ENCODE measurements around the gene VKORC1.
A peak's percentile ranks its signal among the peaks of the same experiment; 100 is the strongest.

Gene VKORC1

DNA sequence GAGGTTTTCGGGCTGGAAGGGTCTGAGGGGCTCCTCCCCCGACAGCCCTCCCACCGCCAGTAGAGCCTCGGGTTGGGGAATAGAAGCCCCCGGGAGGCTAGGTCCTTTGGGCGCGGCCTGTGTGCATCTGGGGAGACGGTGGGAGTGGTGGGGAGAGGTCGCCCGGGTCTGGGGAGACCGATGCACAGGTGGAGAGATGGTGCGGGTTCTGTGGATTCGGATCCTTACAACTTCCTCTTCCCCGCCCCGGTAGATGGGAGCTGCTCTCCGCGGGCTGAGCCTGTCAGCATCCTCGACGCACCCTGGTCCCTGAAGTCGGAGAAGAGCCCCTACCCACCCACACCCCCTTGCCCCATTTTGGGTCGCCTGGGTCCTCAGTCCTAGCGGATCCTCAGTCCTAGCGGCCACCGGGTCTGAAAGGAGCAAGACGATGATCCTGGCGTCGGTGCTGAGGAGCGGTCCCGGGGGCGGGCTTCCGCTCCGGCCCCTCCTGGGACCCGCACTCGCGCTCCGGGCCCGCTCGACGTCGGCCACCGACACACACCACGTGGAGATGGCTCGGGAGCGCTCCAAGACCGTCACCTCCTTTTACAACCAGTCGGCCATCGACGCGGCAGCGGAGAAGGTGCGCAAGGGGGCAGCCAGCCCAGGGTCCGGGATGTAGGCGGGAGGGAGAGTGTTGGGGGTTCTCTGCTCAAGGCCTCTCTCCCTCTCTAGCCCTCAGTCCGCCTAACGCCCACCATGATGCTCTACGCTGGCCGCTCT lies 14.4 kb upstream of the VKORC1 start:
- Histone ChIP-seq H3K18ac (ENCODE audit: low read length) (peak overlapping the region; percentile 98), H3K27me3 (ENCODE audit: control insufficient read depth in 3 of 3, insufficient read depth in 3 of 3, low read depth in 1 of 3, low read length in 3 of 3) (no peaks in the 10 kb centered on the region), H3K4ac (ENCODE audit: low read length) (no peak overlapping the region), H2AK5ac (ENCODE audit: low read depth, low read length) (peak overlapping the region; percentile 90), H3K4me1 (ENCODE audit: control insufficient read depth in 2 of 2, insufficient read depth in 1 of 2, low read depth in 1 of 2, low read length in 2 of 2) (peaks cover 0 to 7% of the 10 kb centered on the region in 2 donors), H4K91ac (ENCODE audit: low read depth, low read length, poor library complexity) (no peak overlapping the region), H3K14ac (ENCODE audit: low read length) (peak overlapping the region; percentile 94), H4K8ac (ENCODE audit: low read depth, low read length) (no peak overlapping the region), H3K9me3 (replicated peaks in 1 of 2; ENCODE audit: control insufficient read depth in 2 of 2, insufficient read depth in 1 of 2, low read depth in 1 of 2, low read length in 2 of 2) (peaks cover 0 to 1% of the 10 kb centered on the region in 2 donors), H2BK12ac (ENCODE audit: low read length) (no peak overlapping the region), H2AFZ (ENCODE audit: low read length) (peak overlapping the region; percentile 99), H3K4me2 (ENCODE audit: insufficient read depth, low read length, poor library complexity, severe bottlenecking) (peak overlapping the region; percentile 98), H3K27ac (replicated peaks; ENCODE audit: low read length) (no peak overlapping the region), H3K4me3 (ENCODE audit: low read length in 2 of 2) (peak overlapping the region; percentile 83 to 100), H3K36me3 (replicated peaks in 1 of 2; ENCODE audit: control insufficient read depth in 2 of 2, insufficient read depth in 2 of 2, low read length in 2 of 2) (peaks cover 31 to 43% of the 10 kb centered on the region in 2 donors), H2BK15ac (ENCODE audit: low read length) (no peak overlapping the region), H3K9ac (ENCODE audit: low read depth, low read length, poor library complexity) (peak overlapping the region; percentile 96), H3K79me1 (ENCODE audit: low read depth, low read length) (peaks cover 8% of the 10 kb centered on the region), H3K23ac (ENCODE audit: low read depth, low read length, poor library complexity) (peak overlapping the region; percentile 89), H2BK120ac (ENCODE audit: low read depth, low read length) (no peak overlapping the region), H2BK5ac (ENCODE audit: low read length) (peak overlapping the region; percentile 75)
- no peak for DNase-seq (ENCODE audit: low spot score)
- no CpG with 5 or more reads among the region's 57 CpGs for WGBS, 2 donors (ENCODE audit: extremely low coverage in 2 of 2, insufficient read length in 2 of 2, insufficient replicate concordance in 1 of 2)

GRCh38 chr16:31108035-31108793 lies 13.6 kb upstream of the VKORC1 start, which contains the start of gene BCKDK:
Gene BCKDK, plus strand, starts transcription at chr16:31108386. Its CDS starts 838 bp downstream, at chr16:31109224.
- H3K27ac ChIP-seq (replicated peaks; ENCODE audit: low read length): no peak within 1 kb of the TSS

DNA sequence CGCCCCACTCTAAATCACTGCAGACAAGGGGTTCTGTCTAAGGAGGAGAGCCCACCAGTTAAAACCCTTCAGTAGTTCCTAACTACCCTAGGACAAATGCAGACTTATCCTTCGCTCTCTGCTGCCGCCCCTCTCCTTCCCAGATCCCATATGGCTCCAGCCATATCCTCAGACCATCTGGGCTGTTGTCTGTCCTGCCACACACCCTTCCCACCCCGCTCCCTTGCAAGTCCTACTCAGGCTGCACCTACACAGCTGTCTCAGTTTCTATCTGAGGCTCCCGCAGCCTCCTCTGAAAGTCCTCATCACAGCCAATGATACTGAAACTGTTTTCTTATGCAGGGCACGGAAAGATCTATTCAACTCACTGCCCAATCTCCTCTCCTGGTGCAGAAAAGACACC lies 12.9 kb upstream of the VKORC1 start:
- Histone ChIP-seq H3K27me3 (ENCODE audit: control insufficient read depth in 3 of 3, insufficient read depth in 3 of 3, low read depth in 1 of 3, low read length in 3 of 3) (no peaks in the 10 kb centered on the region), H3K79me1 (ENCODE audit: low read depth, low read length) (peaks cover 8% of the 10 kb centered on the region), H3K23ac (ENCODE audit: low read depth, low read length, poor library complexity) (peak overlapping the region; percentile 45), H2BK120ac (ENCODE audit: low read depth, low read length) (no peak overlapping the region), H3K36me3 (replicated peaks in 1 of 2; ENCODE audit: control insufficient read depth in 2 of 2, insufficient read depth in 2 of 2, low read length in 2 of 2) (peaks cover 26 to 32% of the 10 kb centered on the region in 2 donors), H4K91ac (ENCODE audit: low read depth, low read length, poor library complexity) (peak overlapping the region; percentile 22), H3K4me2 (ENCODE audit: insufficient read depth, low read length, poor library complexity, severe bottlenecking) (no peak overlapping the region), H3K27ac (replicated peaks; ENCODE audit: low read length) (no peak overlapping the region), H3K9me3 (replicated peaks in 1 of 2; ENCODE audit: control insufficient read depth in 2 of 2, insufficient read depth in 1 of 2, low read depth in 1 of 2, low read length in 2 of 2) (peaks cover 0 to 1% of the 10 kb centered on the region in 2 donors), H3K4me1 (ENCODE audit: control insufficient read depth in 2 of 2, insufficient read depth in 1 of 2, low read depth in 1 of 2, low read length in 2 of 2) (peaks cover 0 to 7% of the 10 kb centered on the region in 2 donors), H2BK15ac (ENCODE audit: low read length) (no peak overlapping the region), H3K14ac (ENCODE audit: low read length) (no peak overlapping the region), H2BK12ac (ENCODE audit: low read length) (no peak overlapping the region), H3K4me3 (ENCODE audit: low read length in 2 of 2) (no peak overlapping the region), H3K18ac (ENCODE audit: low read length) (no peak overlapping the region), H2AK5ac (ENCODE audit: low read depth, low read length) (no peak overlapping the region), H2BK5ac (ENCODE audit: low read length) (no peak overlapping the region), H3K4ac (ENCODE audit: low read length) (no peak overlapping the region), H2AFZ (ENCODE audit: low read length) (peak overlapping the region; percentile 99), H4K8ac (ENCODE audit: low read depth, low read length) (no peak overlapping the region), H3K9ac (ENCODE audit: low read depth, low read length, poor library complexity) (no peak overlapping the region)
- DNase-seq (ENCODE audit: low spot score): no peak
- no CpG with 5 or more reads among the region's 6 CpGs for WGBS, 2 donors (ENCODE audit: extremely low coverage in 2 of 2, insufficient read length in 2 of 2, insufficient replicate concordance in 1 of 2)

More at GRCh38 chr16:31108035-31108793, 13.6 kb upstream of the VKORC1 start, which contains the start of gene BCKDK:
- peaks cover 27 to 39% of the 10 kb centered on the region in 2 donors for H3K36me3 ChIP-seq (replicated peaks in 1 of 2; ENCODE audit: control insufficient read depth in 2 of 2, insufficient read depth in 2 of 2, low read length in 2 of 2)
- no CpG with 5 or more reads among the region's 68 CpGs for WGBS, 2 donors (ENCODE audit: extremely low coverage in 2 of 2, insufficient read length in 2 of 2, insufficient replicate concordance in 1 of 2)
- H2BK12ac ChIP-seq (ENCODE audit: low read length): peak within 1 kb of the TSS; percentile 73
- no peak within 1 kb of the TSS for H2BK120ac ChIP-seq (ENCODE audit: low read depth, low read length)
- peak within 1 kb of the TSS; percentile 75 for H2BK5ac ChIP-seq (ENCODE audit: low read length)
- peak within 1 kb of the TSS; percentile 49 for H2BK15ac ChIP-seq (ENCODE audit: low read length)
- DNase-seq (ENCODE audit: low spot score): peak; percentile 51
- peaks cover 8% of the 10 kb centered on the region for H3K79me1 ChIP-seq (ENCODE audit: low read depth, low read length)
- peaks cover 0 to 1% of the 10 kb centered on the region in 2 donors for H3K9me3 ChIP-seq (replicated peaks in 1 of 2; ENCODE audit: control insufficient read depth in 2 of 2, insufficient read depth in 1 of 2, low read depth in 1 of 2, low read length in 2 of 2)
- peak within 1 kb of the TSS; percentile 89 for H3K23ac ChIP-seq (ENCODE audit: low read depth, low read length, poor library complexity)
- no peak within 1 kb of the TSS for H4K8ac ChIP-seq (ENCODE audit: low read depth, low read length)
- peak within 1 kb of the TSS; percentile 90 for H2AK5ac ChIP-seq (ENCODE audit: low read depth, low read length)
- peak within 1 kb of the TSS; percentile 83 to 100 for H3K4me3 ChIP-seq (ENCODE audit: low read length in 2 of 2)
- H3K4ac ChIP-seq (ENCODE audit: low read length): no peak within 1 kb of the TSS
- H3K4me2 ChIP-seq (ENCODE audit: insufficient read depth, low read length, poor library complexity, severe bottlenecking): peak within 1 kb of the TSS; percentile 98
- H3K27me3 ChIP-seq (ENCODE audit: control insufficient read depth in 3 of 3, insufficient read depth in 3 of 3, low read depth in 1 of 3, low read length in 3 of 3): no peaks in the 10 kb centered on the region
- peak within 1 kb of the TSS; percentile 94 for H3K14ac ChIP-seq (ENCODE audit: low read length)
- peak within 1 kb of the TSS; percentile 98 for H3K18ac ChIP-seq (ENCODE audit: low read length)
- peak within 1 kb of the TSS; percentile 99 for H2AFZ ChIP-seq (ENCODE audit: low read length)
- H3K4me1 ChIP-seq (ENCODE audit: control insufficient read depth in 2 of 2, insufficient read depth in 1 of 2, low read depth in 1 of 2, low read length in 2 of 2): peaks cover 0 to 7% of the 10 kb centered on the region in 2 donors
- H3K9ac ChIP-seq (ENCODE audit: low read depth, low read length, poor library complexity): peak within 1 kb of the TSS; percentile 96
- peak within 1 kb of the TSS; percentile 22 for H4K91ac ChIP-seq (ENCODE audit: low read depth, low read length, poor library complexity)
